Keratinocyte (primary cell): ENCODE results near the gene TTC8. TPM values are rescaled to one million over a fixed set of nuclear protein-coding genes. Genes with fewer than 3 reads are reported as not detected.

Experiments
- DNase-seq: peaks from one replicate; pipeline ENCODE4 v3.0.0-alpha.2; 2011; ENCODE audit warnings: low read depth, missing footprints, low spot score
- FAIRE-seq: peaks from 2 replicates; lab custom pipeline; 2011; peaks lifted over from hg19 to GRCh38; lab: Jason Lieb, UNC
- H2AFZ ChIP-seq: 2 replicates; pipeline ENCODE4 v1.6.0; 2012; ENCODE audit warnings: low read length, control low read depth, inconsistent platforms; ENCODE audit not compliant: control insufficient read depth
- H3K27ac ChIP-seq: 2 replicates; pipeline ENCODE4 v1.5.1; 2011; ENCODE audit warnings: low read length; ENCODE audit not compliant: control insufficient read depth, insufficient read depth
- H3K27me3 ChIP-seq: 3 replicates; pipeline ENCODE4 v1.6.0; 2011; ENCODE audit warnings: low read length; ENCODE audit not compliant: control insufficient read depth, insufficient read depth; ENCODE audit errors: extremely low read depth
- H3K36me3 ChIP-seq, 2 experiments: 2 replicates in 1 of 2; 3 replicates in 1 of 2; pipeline ENCODE4 v1.5.1; 2011; ENCODE audit warnings: low read length in 2 of 2, mild to moderate bottlenecking in 1 of 2; ENCODE audit not compliant: control insufficient read depth in 2 of 2, insufficient read depth in 2 of 2; ENCODE audit errors: extremely low read depth in 1 of 2
- H3K4me1 ChIP-seq: 3 replicates; pipeline ENCODE4 v1.5.1; 2011; ENCODE audit warnings: low read length; ENCODE audit not compliant: control insufficient read depth, insufficient read depth; ENCODE audit errors: extremely low read depth
- H3K4me2 ChIP-seq: 3 replicates; pipeline ENCODE4 v1.6.0; 2011; ENCODE audit warnings: low read depth, low read length; ENCODE audit not compliant: control insufficient read depth, insufficient read depth; ENCODE audit errors: extremely low read depth
- H3K4me3 ChIP-seq, 3 experiments: fragments of 200-600 bp in 1 of 3; sonication (generic) in 1 of 3; 2 replicates in 2 of 3; 3 replicates in 1 of 3; pipeline ENCODE4 v1.5.1; 2011 to 2016; ENCODE audit warnings: low read length in 3 of 3, mild to moderate bottlenecking in 3 of 3, control low read depth in 2 of 3, inconsistent platforms in 1 of 3, low read depth in 1 of 3, mixed read lengths in 1 of 3, mixed run types in 1 of 3, moderate library complexity in 1 of 3; ENCODE audit not compliant: control insufficient read depth in 2 of 3, insufficient read depth in 2 of 3; ENCODE audit errors: extremely low read depth in 1 of 3
- H3K79me2 ChIP-seq: 2 replicates; pipeline ENCODE4 v1.6.0; 2012; ENCODE audit warnings: low read length; ENCODE audit not compliant: control insufficient read depth, insufficient read depth
- H3K9ac ChIP-seq: 3 replicates; pipeline ENCODE4 v1.6.0; 2011; ENCODE audit warnings: low read length; ENCODE audit not compliant: control insufficient read depth, insufficient read depth; ENCODE audit errors: extremely low read depth
- H3K9me1 ChIP-seq: 3 replicates; pipeline ENCODE4 v1.6.0; 2011; ENCODE audit warnings: low read length; ENCODE audit not compliant: control insufficient read depth, insufficient read depth; ENCODE audit errors: extremely low read depth
- H3K9me3 ChIP-seq: 2 replicates; pipeline ENCODE4 v1.5.1; 2012; ENCODE audit warnings: low read depth, low read length; ENCODE audit not compliant: control insufficient read depth
- H4K20me1 ChIP-seq: 3 replicates; pipeline ENCODE4 v1.6.0; 2011; ENCODE audit warnings: low read length; ENCODE audit not compliant: control insufficient read depth, insufficient read depth; ENCODE audit errors: extremely low read depth
- EZH2 ChIP-seq: IDR thresholded peaks from one replicate; pipeline ENCODE4 v1.6.1; 2012; ENCODE audit warnings: inconsistent platforms, mild to moderate bottlenecking, low read length, moderate library complexity
- dilution Hi-C: fragments of 300-500 bp; cut with MboI; formaldehyde crosslinking; loops from one replicate; pipeline ENCODE4 v1.7.0; 2020; ENCODE audit warnings: low sequenced_read_pairs; ENCODE audit not compliant: extremely low pct_ligation_motif_present
- polyA plus RNA-seq, 5 experiments: library from polyadenylated mRNA; depleted of rRNA in 3 of 5; stranded (reverse) in 3 of 5; stranded (forward) in 1 of 5; unstranded in 1 of 5; fragments of >200 nt; gene quantifications; 1 replicate in 1 of 5; 2 replicates in 3 of 5; 3 replicates in 1 of 5; pipeline versions ENCODE4 v1.2.1 to v1.2.3, GENCODE V29; 2011 to 2012; ENCODE audit warnings: missing spikeins in 2 of 5, low read depth in 1 of 5, low replicate concordance in 1 of 5
- TF ChIP-seq, protein P1 (sequence below), 3 experiments: IDR thresholded peaks in 1 of 3; conservative IDR thresholded peaks in 1 of 3; optimal IDR thresholded peaks in 1 of 3; 2 replicates in 2 of 3; 3 replicates in 1 of 3; pipeline versions ENCODE3 to v1.5.1; 2011; ENCODE audit warnings: low read length in 3 of 3, mild to moderate bottlenecking in 3 of 3, moderate library complexity in 2 of 3, control low read depth in 1 of 3, inconsistent platforms in 1 of 3; ENCODE audit not compliant: insufficient read depth in 2 of 3; ENCODE audit errors: extremely low read depth in 1 of 3

TTC8 gene
- polyA plus RNA-seq, 1 donor (not counting 4 experiments of a cell fraction or from before 2014, with no cell fraction given) = 43.0 TPM

DNA sequence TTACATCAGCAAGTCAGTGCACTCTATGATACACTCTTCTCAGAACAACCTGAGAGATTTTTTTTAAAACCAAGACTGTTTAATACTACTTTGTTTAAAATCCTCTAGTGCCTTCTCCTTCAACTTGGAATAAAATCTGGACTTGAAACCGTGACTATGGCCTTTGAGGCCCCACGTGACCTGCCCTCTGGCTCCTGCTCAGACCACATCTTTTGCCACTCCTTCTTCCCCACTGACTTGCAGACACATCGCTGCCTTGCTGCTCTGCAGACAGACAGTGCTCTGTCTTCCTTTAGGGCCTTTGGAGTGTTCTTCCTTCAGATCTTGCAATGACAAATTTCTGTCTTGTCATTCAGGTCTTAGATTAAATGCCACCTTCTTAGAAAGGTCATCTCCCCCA, 48.5 kb downstream of the TTC8 start:
- H3K9ac ChIP-seq = no peak overlapping the region
- FAIRE-seq = no peak
- no peaks in the 10 kb centered on the region for H3K9me3 ChIP-seq
- no peak for DNase-seq
- no peaks in the 10 kb centered on the region for H3K9me1 ChIP-seq
- H3K79me2 ChIP-seq = no peaks in the 10 kb centered on the region
- H2AFZ ChIP-seq = no peak overlapping the region
- H3K27ac ChIP-seq = no peak overlapping the region
- H3K4me3 ChIP-seq = no peak overlapping the region
- no peaks in the 10 kb centered on the region for H4K20me1 ChIP-seq
- TF ChIP-seq EZH2 = no peak
- TF ChIP-seq, protein P1, sequence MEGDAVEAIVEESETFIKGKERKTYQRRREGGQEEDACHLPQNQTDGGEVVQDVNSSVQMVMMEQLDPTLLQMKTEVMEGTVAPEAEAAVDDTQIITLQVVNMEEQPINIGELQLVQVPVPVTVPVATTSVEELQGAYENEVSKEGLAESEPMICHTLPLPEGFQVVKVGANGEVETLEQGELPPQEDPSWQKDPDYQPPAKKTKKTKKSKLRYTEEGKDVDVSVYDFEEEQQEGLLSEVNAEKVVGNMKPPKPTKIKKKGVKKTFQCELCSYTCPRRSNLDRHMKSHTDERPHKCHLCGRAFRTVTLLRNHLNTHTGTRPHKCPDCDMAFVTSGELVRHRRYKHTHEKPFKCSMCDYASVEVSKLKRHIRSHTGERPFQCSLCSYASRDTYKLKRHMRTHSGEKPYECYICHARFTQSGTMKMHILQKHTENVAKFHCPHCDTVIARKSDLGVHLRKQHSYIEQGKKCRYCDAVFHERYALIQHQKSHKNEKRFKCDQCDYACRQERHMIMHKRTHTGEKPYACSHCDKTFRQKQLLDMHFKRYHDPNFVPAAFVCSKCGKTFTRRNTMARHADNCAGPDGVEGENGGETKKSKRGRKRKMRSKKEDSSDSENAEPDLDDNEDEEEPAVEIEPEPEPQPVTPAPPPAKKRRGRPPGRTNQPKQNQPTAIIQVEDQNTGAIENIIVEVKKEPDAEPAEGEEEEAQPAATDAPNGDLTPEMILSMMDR (optimal IDR thresholded peaks at IDR 0.05 in 1 of 3, IDR thresholded peaks at IDR 0.05 in 1 of 3, conservative IDR thresholded peaks at IDR 0.05 in 1 of 3; ENCODE audit: extremely low read depth in 1 of 3, insufficient read depth in 2 of 3, low read length in 3 of 3) = no peak
- dilution Hi-C loops = loop anchor here (25.0 kb wide), 1 partner anchor 211 kb away; no protein-coding TSS in a partner anchor
- H3K36me3 ChIP-seq = peaks cover 0 to 12% of the 10 kb centered on the region in 2 experiments
- H3K4me2 ChIP-seq = no peak overlapping the region
- H3K4me1 ChIP-seq = no peaks in the 10 kb centered on the region
- H3K27me3 ChIP-seq = no peaks in the 10 kb centered on the region

DNA sequence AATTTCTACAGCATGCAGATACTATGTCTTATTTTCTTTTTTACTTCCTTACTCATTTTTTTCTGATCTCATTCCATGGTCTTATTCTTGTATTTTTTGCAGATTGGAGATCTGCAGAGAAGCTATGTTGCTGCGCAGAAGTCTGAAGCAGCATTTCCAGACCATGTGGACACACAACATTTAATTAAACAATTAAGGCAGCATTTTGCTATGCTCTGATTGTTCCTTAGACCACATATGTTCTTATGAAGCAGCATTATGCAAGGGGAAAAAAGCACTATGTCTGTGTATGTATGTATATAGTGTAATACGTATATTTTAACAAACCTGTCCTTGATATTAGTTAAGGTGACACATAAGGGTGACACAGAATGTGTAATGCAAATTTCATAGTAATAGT, 52.7 kb downstream of the TTC8 start:
- FAIRE-seq (no peak), DNase-seq (no peak)
- Histone ChIP-seq H3K4me2 (no peak overlapping the region), H3K4me1 (peaks cover 10% of the 10 kb centered on the region), H3K27me3 (no peaks in the 10 kb centered on the region), H3K27ac (no peak overlapping the region), H3K79me2 (no peaks in the 10 kb centered on the region), H2AFZ (no peak overlapping the region), H3K4me3 (no peak overlapping the region), H3K9me3 (peaks cover 6% of the 10 kb centered on the region), H3K9me1 (no peaks in the 10 kb centered on the region), H3K9ac (no peak overlapping the region), H4K20me1 (no peaks in the 10 kb centered on the region), H3K36me3 (peaks cover 0 to 5% of the 10 kb centered on the region in 2 experiments)
- no peak for TF ChIP-seq EZH2
- TF ChIP-seq, protein P1 (optimal IDR thresholded peaks at IDR 0.05 in 1 of 3, IDR thresholded peaks at IDR 0.05 in 1 of 3, conservative IDR thresholded peaks at IDR 0.05 in 1 of 3; ENCODE audit: extremely low read depth in 1 of 3, insufficient read depth in 2 of 3, low read length in 3 of 3) = no peak
- dilution Hi-C loops = no loop called here
